Astrocyte of the cerebellum (primary cell): ENCODE measurements around the gene NOTCH1.

Source experiments
- DNase-seq: peaks from one replicate; pipeline ENCODE4 v3.0.0-alpha.2; 2011; ENCODE audit warnings: low read depth
- H3K4me3 ChIP-seq: 2 replicates; pipeline ENCODE4 v1.5.1; 2011; ENCODE audit warnings: mild to moderate bottlenecking, low read depth, low read length, moderate library complexity
- in situ Hi-C: cut with HindIII; loops from 2 replicates; pipeline ENCODE4 v1.10.0; 2017; ENCODE audit warnings: low sequenced_read_pairs
- TF ChIP-seq, protein P1 (sequence below): IDR thresholded peaks from 2 replicates; pipeline ENCODE4 v1.5.1; 2012; ENCODE audit warnings: low read length, low read depth, moderate library complexity, mild to moderate bottlenecking; ENCODE audit errors: missing control alignments

Gene NOTCH1

DNA sequence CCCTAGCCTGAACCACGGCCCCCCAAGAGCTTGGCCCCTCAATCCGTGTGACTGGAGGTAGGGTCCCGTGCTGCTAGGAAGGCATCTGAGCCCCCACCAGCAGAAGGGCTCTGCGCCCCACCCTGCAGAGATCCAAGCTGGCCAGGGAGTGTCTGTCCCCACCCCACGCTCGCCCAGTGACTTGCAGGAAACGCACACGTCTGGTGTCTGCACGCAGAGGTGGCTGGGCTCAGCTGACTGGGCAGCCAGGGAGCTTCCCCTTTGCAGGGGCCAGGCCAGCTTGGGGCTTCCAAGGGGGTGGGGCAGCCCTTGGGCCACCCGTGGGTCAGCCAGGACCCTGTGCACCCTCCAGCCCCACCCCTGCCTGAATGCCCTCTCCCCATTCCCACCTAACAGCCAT lies 24.3 kb downstream of the NOTCH1 start:
- TF ChIP-seq, protein P1, sequence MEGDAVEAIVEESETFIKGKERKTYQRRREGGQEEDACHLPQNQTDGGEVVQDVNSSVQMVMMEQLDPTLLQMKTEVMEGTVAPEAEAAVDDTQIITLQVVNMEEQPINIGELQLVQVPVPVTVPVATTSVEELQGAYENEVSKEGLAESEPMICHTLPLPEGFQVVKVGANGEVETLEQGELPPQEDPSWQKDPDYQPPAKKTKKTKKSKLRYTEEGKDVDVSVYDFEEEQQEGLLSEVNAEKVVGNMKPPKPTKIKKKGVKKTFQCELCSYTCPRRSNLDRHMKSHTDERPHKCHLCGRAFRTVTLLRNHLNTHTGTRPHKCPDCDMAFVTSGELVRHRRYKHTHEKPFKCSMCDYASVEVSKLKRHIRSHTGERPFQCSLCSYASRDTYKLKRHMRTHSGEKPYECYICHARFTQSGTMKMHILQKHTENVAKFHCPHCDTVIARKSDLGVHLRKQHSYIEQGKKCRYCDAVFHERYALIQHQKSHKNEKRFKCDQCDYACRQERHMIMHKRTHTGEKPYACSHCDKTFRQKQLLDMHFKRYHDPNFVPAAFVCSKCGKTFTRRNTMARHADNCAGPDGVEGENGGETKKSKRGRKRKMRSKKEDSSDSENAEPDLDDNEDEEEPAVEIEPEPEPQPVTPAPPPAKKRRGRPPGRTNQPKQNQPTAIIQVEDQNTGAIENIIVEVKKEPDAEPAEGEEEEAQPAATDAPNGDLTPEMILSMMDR, result no peak
- DNase-seq, result no peak
- in situ Hi-C loops, result no loop called here
- H3K4me3 ChIP-seq, result no peak overlapping the region

DNA sequence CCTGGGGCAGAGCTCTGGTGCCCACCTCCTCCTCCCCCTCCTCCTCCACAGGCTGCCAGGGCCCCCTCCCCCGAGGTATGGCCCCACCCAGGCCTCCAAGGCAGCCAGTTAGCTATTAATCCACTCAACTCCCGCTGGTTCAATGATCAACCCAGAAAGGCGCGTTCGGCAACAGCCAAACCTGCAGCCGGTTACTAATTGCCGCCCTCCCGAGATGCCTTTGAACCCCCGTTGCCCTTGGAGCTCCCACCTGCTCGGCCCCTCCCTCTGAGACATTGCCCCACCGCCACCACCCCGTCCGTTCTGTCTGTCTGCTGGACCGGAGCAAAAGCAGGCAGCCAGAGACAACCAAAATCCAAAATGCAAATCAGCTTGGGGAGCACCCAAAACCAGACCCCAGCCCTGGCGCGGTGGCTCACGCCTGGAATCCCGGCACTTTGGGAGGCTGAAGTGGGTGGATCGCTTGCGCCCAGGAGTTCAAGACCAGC lies 25.8 kb downstream of the NOTCH1 start:
- TF ChIP-seq, protein P1, result no peak
- in situ Hi-C loops, result no loop called here
- no peak overlapping the region for H3K4me3 ChIP-seq
- no peak for DNase-seq

DNA sequence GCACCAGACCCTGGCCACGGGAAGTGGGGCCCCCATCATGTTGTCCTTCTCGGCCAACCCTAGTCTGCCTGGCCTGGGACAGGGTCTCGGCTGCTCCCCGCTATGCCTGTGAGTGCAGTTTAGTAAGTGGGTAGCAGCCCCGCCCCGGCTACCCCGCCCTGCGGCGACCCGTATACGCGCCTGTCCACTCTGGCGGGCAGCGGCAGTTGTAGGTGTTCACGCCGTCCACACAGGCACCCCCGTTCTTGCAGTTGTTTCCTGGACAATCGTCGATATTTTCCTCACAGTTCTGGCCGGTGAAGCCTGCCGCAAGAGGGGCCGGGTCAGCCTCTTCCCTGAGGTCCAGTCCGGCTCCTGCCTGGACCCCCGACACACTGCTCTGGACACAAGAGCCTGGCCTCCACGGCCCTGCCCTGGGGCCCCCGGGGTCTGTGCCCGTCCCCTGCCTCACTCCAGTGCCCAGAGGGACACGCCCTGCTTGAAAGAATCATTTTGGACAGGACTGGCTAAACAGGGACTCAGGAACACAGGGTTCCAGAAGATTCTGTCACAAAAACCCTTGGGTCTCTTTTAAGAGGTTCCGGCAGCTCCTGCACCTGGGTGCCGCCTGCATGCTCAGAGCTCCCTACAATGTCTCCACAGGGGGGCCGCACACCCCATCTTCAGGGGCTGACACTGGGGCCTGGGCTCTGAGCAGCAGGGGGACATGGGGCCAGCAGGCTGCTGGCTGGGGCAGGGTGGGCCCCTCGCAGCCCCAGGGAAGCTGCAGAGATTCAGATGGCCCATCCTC lies 26.4 kb downstream of the NOTCH1 start:
- in situ Hi-C loops, result no loop called here
- TF ChIP-seq, protein P1, result no peak
- H3K4me3 ChIP-seq, result no peak overlapping the region
- no peak for DNase-seq

DNA sequence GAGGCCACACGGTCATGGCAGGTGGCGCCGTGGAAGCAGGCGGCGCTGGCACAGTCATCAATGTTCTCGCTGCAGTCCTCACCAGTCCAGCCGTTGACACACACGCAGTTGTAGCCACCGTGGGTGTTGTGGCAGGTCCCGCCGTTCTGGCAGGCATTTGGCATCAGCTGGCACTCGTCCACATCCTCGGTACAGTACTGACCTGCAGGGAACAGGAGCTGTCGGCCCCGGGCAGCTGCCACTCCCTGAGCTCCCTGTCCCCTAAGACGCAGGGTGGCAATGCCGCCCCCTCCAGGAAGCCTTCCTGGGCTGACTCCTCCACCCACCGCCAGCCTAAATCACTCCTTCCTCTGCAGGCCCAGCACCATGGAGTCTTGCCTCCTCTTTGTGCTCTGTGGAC lies 27.2 kb downstream of the NOTCH1 start:
- H3K4me3 ChIP-seq, result no peak overlapping the region
- no peak for DNase-seq
- TF ChIP-seq, protein P1, result no peak
- in situ Hi-C loops, result no loop called here

DNA sequence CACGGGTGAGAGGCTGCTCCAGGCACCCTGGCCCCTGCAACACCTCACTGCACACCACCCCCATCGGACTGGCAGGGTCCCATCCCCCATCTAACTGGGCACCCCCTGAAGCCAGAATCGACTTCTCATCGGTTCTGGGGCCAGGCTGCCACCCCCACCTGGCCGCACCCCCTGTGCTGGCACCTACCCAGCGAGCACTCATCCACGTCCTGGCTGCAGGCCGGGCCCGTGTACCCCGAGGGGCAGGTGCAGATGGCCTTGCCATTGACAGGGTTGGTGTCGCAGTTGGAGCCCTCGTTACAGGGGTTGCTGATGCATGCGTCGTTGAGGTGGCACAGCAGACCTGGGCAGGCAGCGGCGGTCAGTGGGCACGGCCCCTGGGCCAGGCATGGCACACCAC lies 27.9 kb downstream of the NOTCH1 start:
- in situ Hi-C loops, result no loop called here
- no peak for DNase-seq
- TF ChIP-seq, protein P1, result no peak
- H3K4me3 ChIP-seq, result no peak overlapping the region

DNA sequence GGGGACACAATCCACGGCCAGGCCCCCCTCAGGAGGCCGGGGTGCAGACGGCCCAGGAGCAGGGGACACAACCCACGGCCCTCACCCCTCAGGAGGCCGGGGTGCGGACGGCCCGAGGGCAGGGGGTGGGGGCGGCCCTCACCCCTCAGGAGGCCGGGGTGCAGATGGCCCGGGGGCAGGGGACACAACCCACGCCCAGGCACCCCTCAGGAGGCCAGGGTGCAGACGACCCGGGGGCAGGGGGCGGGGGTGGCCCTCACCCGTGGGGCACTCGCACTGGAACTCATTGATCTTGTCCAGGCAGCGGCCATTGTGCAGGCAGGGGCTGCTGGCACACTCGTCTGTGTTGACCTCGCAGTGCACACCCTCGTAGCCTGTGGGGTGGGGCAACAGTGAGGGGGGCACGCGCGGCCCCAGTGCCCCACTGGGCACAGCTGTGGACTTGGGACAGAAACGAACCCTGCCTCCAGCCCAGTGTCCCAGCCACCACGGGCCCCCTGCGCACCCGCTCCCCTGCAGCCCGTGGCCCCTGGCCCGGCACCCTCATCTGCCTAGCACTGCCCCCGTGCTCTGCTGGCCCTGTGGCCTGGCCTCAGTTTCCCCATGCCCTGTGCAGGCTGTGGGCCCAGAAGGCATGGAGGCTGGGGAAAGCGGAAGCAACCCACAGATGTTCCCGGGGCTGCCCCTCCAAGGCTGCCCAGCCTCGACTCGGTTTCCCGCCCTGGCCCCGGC lies 28.7 kb downstream of the NOTCH1 start:
- DNase-seq, result no peak
- H3K4me3 ChIP-seq, result no peak overlapping the region
- TF ChIP-seq, protein P1, result no peak
- in situ Hi-C loops, result no loop called here
